Measurements from ENCODE around the gene STXBP6. TPM values are rescaled to one million over a fixed set of nuclear protein-coding genes. Genes with fewer than 3 reads are reported as not detected.

The STXBP6 gene
- total RNA-seq, 2 donors from 2014 or later: 11.0 to 23.9 TPM

GRCh38 chr14:24880689-24881088 lies 169.3 kb downstream of the STXBP6 start:
- intact Hi-C loops (cut with DNase I): no loop called here
- ATAC-seq: peak in 1 of 2 donors; percentile 76
- no peak for DNase-seq

GRCh38 chr14:24879661-24880386 lies 170.1 kb downstream of the STXBP6 start:
- intact Hi-C loops (cut with DNase I): no loop called here
- ATAC-seq: peak; percentile 19 to 24
- no peak for DNase-seq

GRCh38 chr14:24876996-24877395 lies 173.0 kb downstream of the STXBP6 start:
- ATAC-seq: no peak
- intact Hi-C loops (cut with DNase I): no loop called here

GRCh38 chr14:24875991-24876878 lies 173.7 kb downstream of the STXBP6 start:
- ATAC-seq: peak; percentile 32 to 41
- intact Hi-C loops (cut with DNase I): no loop called here
- no peak for DNase-seq

More at GRCh38 chr14:24876996-24877395, 173.0 kb downstream of the STXBP6 start:
- no peak for DNase-seq

- DNase-seq: no peak
- intact Hi-C loops (cut with DNase I): no loop called here
- ATAC-seq: no peak
These were observed 174.6 kb downstream of the STXBP6 start for GRCh38 chr14:24875203-24875838.

- ATAC-seq (no peak), DNase-seq (no peak)
- intact Hi-C loops (cut with DNase I): no loop called here
These were observed 175.3 kb downstream of the STXBP6 start for GRCh38 chr14:24874514-24875202.

- no peak for ATAC-seq
- intact Hi-C loops (cut with DNase I): no loop called here
- DNase-seq: no peak
These were observed 176.4 kb downstream of the STXBP6 start for GRCh38 chr14:24873551-24873950.

- DNase-seq: no peak
- intact Hi-C loops (cut with DNase I): no loop called here
- ATAC-seq: no peak
These were observed 178.8 kb downstream of the STXBP6 start for GRCh38 chr14:24870949-24871701.

GRCh38 chr14:24868389-24868788 lies 181.6 kb downstream of the STXBP6 start:
- DNase-seq: no peak
- no peak for ATAC-seq
- intact Hi-C loops (cut with DNase I): no loop called here

- intact Hi-C loops (cut with DNase I): no loop called here
- ATAC-seq (no peak), DNase-seq (no peak)
These were observed 183.8 kb downstream of the STXBP6 start for GRCh38 chr14:24866067-24866639.

- intact Hi-C loops (cut with DNase I): no loop called here
- no peak for ATAC-seq
- no peak for DNase-seq
These were observed 185.8 kb downstream of the STXBP6 start for GRCh38 chr14:24863968-24864684.

GRCh38 chr14:24861083-24861630 lies 188.8 kb downstream of the STXBP6 start:
- no peak for DNase-seq
- peak in 1 of 2 donors; percentile 77 for ATAC-seq
- intact Hi-C loops (cut with DNase I): no loop called here

GRCh38 chr14:24859559-24859958 lies 190.4 kb downstream of the STXBP6 start:
- intact Hi-C loops (cut with DNase I): no loop called here
- DNase-seq (no peak), ATAC-seq (no peak)

- intact Hi-C loops (cut with DNase I): no loop called here
These were observed 191.3 kb downstream of the STXBP6 start for GRCh38 chr14:24858684-24859083.

GRCh38 chr14:24858052-24858451 lies 191.9 kb downstream of the STXBP6 start:
- intact Hi-C loops (cut with DNase I): no loop called here
- no peak for ATAC-seq
- DNase-seq: no peak

More at GRCh38 chr14:24858684-24859083, 191.3 kb downstream of the STXBP6 start:
- DNase-seq (no peak), ATAC-seq (no peak)

- no peak for ATAC-seq
- intact Hi-C loops (cut with DNase I): no loop called here
- no peak for DNase-seq
These were observed 192.7 kb downstream of the STXBP6 start for GRCh38 chr14:24857277-24857676.

- intact Hi-C loops (cut with DNase I): no loop called here
- DNase-seq (no peak), ATAC-seq (no peak)
These were observed 196.5 kb downstream of the STXBP6 start for GRCh38 chr14:24853446-24853845.
